Germinal center (tissue), 1 donor: ENCODE measurements around the gene ACVR2B.

Experiments used
- DNase-seq: peaks from one replicate; pipeline ENCODE4 v3.0.0; 2012; ENCODE audit warnings: mixed read lengths, low spot score

Gene ACVR2B

GRCh38 chr3:38488949-38489348, 35.3 kb downstream of the ACVR2B start:
- DNase-seq, result no peak

GRCh38 chr3:38489766-38490165, 36.1 kb downstream of the ACVR2B start:
- DNase-seq, result no peak

- no peak for DNase-seq
Observed at GRCh38 chr3:38490281-38491030, 36.8 kb downstream of the ACVR2B start.

- no peak for DNase-seq
Observed at GRCh38 chr3:38491215-38491614, 37.5 kb downstream of the ACVR2B start.

GRCh38 chr3:38493031-38493430, 39.3 kb downstream of the ACVR2B start:
- DNase-seq, result no peak

GRCh38 chr3:38496131-38496910, 42.6 kb downstream of the ACVR2B start, which contains the start of gene EXOG:
TSS of gene EXOG (plus strand) at chr3:38496340. CDS start at chr3:38496368, 28 bp downstream.
- peak; percentile 99 for DNase-seq

- no peak for DNase-seq
Observed at GRCh38 chr3:38497031-38497430, 43.3 kb downstream of the ACVR2B start.

- no peak for DNase-seq
Observed at GRCh38 chr3:38500688-38501417, 47.2 kb downstream of the ACVR2B start.

- no peak for DNase-seq
Observed at GRCh38 chr3:38507120-38507519, 53.4 kb downstream of the ACVR2B start.

GRCh38 chr3:38509732-38510131, 56.0 kb downstream of the ACVR2B start:
- no peak for DNase-seq

GRCh38 chr3:38510631-38511030, 56.9 kb downstream of the ACVR2B start:
- no peak for DNase-seq

GRCh38 chr3:38511546-38511945, 57.9 kb downstream of the ACVR2B start:
- no peak for DNase-seq

- no peak for DNase-seq
Observed at GRCh38 chr3:38515367-38515766, 61.7 kb downstream of the ACVR2B start.

- DNase-seq, result no peak
Observed at GRCh38 chr3:38516669-38517068, 63.0 kb downstream of the ACVR2B start.

GRCh38 chr3:38519000-38519399, 65.3 kb downstream of the ACVR2B start:
- no peak for DNase-seq

- DNase-seq, result no peak
Observed at GRCh38 chr3:38519651-38520050, 66.0 kb downstream of the ACVR2B start.

- DNase-seq, result peak; percentile 63
Observed at GRCh38 chr3:38521391-38521987, 67.8 kb downstream of the ACVR2B start.

- no peak for DNase-seq
Observed at GRCh38 chr3:38522002-38522401, 68.3 kb downstream of the ACVR2B start.

GRCh38 chr3:38524141-38524739, 70.5 kb downstream of the ACVR2B start:
- DNase-seq, result no peak

- no peak for DNase-seq
Observed at GRCh38 chr3:38526792-38527191, 73.1 kb downstream of the ACVR2B start.

GRCh38 chr3:38528457-38528856, 74.8 kb downstream of the ACVR2B start:
- DNase-seq, result no peak

GRCh38 chr3:38532529-38532928, 78.8 kb downstream of the ACVR2B start:
- no peak for DNase-seq
